Hepatocyte (in vitro differentiated cells): ENCODE results near the gene GPRIN1.

ENCODE experiments used
- EZH2 ChIP-seq: fragments of 200-600 bp; sonication (generic); IDR thresholded peaks from 2 replicates; pipeline ENCODE4 v1.6.1; 2016; ENCODE audit warnings: antibody characterized with exemption, mild to moderate bottlenecking, borderline replicate concordance
- EZH2phosphoT487 ChIP-seq: fragments of 200-600 bp; sonication (generic); IDR thresholded peaks from one replicate; pipeline ENCODE4 v1.6.1; 2018; ENCODE audit warnings: antibody characterized with exemption, mild to moderate bottlenecking, low read depth, moderate library complexity; ENCODE audit not compliant: unreplicated experiment, severe bottlenecking
- TF ChIP-seq, protein P1 (sequence below): fragments of 200-600 bp; sonication (generic); IDR thresholded peaks from 2 replicates; pipeline ENCODE4 v1.5.1; 2016; ENCODE audit warnings: antibody characterized with exemption, mild to moderate bottlenecking; ENCODE audit not compliant: poor library complexity

DNA sequence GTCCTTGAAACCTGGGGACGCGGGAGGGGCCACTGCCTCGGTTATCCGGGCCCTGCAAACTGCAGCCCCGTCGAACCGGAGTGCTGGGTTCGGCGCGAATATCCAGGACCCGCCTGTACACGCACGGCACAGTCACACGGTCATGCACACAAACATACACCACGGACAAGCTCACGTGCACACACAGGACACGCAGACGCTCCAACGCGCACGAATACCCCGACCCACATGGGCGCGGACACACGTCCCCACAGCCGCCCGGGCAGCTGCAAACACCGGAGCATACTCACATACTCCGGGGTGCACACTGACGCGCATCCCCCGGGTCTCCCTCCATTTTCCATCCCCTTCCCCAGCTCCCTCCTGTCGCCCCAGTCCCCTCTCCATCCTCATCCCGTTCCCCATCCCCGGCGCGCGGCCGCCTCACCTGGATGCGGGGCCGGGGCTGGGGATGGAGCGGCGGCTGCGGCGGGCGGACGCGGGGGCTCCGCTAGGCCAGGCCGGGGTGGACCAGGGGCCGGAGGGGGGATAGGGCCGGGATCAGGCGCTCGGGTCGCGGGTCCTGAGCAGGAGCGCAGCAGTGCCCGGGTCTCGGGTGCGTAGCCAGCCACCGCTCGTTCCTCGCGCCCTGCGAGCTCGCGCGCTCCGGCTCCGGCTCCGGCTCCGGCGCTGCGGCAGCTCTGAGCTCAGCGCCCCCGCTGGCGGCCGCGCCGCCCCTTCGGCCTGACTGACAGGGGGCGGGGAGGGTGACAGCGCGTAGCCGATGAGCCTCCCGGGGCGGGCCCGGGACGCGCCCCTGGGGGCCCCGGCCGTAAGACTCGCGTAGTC is 20.1 kb upstream of the GPRIN1 start, which contains the start of the genes EIF4E1B and SNCB:
- TF ChIP-seq, protein P1, sequence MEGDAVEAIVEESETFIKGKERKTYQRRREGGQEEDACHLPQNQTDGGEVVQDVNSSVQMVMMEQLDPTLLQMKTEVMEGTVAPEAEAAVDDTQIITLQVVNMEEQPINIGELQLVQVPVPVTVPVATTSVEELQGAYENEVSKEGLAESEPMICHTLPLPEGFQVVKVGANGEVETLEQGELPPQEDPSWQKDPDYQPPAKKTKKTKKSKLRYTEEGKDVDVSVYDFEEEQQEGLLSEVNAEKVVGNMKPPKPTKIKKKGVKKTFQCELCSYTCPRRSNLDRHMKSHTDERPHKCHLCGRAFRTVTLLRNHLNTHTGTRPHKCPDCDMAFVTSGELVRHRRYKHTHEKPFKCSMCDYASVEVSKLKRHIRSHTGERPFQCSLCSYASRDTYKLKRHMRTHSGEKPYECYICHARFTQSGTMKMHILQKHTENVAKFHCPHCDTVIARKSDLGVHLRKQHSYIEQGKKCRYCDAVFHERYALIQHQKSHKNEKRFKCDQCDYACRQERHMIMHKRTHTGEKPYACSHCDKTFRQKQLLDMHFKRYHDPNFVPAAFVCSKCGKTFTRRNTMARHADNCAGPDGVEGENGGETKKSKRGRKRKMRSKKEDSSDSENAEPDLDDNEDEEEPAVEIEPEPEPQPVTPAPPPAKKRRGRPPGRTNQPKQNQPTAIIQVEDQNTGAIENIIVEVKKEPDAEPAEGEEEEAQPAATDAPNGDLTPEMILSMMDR = no peak
- TF ChIP-seq EZH2phosphoT487 = peak; percentile 21
- TF ChIP-seq EZH2 = peak; percentile 92
